Measurements from ENCODE around the gene CAPZA1.

GRCh38 chr1:112701227-112702066 lies 81.8 kb downstream of the CAPZA1 start:
- no peak for TF ChIP-seq CTCF (conservative IDR thresholded peaks at IDR 0.05 in 1 of 2, IDR thresholded peaks at IDR 0.05 in 1 of 2; ENCODE audit: extremely low read depth in 1 of 2, insufficient read depth in 1 of 2, low read depth in 1 of 2, low read length in 2 of 2)
- TF ChIP-seq EZH2 (IDR thresholded peaks at IDR 0.05; ENCODE audit: borderline replicate concordance, low read length): no peak

Measured in mammary epithelial cell (primary cell).